ENCODE results near the gene HGFAC. TPM values are rescaled to one million over a fixed set of nuclear protein-coding genes. Genes with fewer than 3 reads are reported as not detected.

HGFAC gene
- total and polyA plus RNA-seq, 2 of the 13 experiments (the other 11 are each of a cell fraction or from before 2014, with no cell fraction given): 8.5 to 63.6 TPM

GRCh38 chr4:3442460-3442958 is 741 bp downstream of the HGFAC start (continued):
- TF ChIP-seq, protein P1, sequence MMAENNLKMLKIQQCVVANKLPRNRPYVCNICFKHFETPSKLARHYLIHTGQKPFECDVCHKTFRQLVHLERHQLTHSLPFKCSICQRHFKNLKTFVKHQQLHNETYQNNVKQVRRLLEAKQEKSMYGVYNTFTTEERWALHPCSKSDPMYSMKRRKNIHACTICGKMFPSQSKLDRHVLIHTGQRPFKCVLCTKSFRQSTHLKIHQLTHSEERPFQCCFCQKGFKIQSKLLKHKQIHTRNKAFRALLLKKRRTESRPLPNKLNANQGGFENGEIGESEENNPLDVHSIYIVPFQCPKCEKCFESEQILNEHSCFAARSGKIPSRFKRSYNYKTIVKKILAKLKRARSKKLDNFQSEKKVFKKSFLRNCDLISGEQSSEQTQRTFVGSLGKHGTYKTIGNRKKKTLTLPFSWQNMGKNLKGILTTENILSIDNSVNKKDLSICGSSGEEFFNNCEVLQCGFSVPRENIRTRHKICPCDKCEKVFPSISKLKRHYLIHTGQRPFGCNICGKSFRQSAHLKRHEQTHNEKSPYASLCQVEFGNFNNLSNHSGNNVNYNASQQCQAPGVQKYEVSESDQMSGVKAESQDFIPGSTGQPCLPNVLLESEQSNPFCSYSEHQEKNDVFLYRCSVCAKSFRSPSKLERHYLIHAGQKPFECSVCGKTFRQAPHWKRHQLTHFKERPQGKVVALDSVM (CRISPR knock-in tag; IDR thresholded peaks at IDR 0.05): no peak
- TF ChIP-seq RORA (CRISPR knock-in tag; IDR thresholded peaks at IDR 0.05) (no peak), TBX2 (CRISPR knock-in tag; IDR thresholded peaks at IDR 0.05; ENCODE audit: borderline replicate concordance) (peak; percentile 99), GZF1 (CRISPR knock-in tag; IDR thresholded peaks at IDR 0.05) (peak; percentile 18; the same call in 1 of the 2 replicates), ZNF20 (CRISPR knock-in tag; IDR thresholded peaks at IDR 0.05) (no peak), ZXDC (CRISPR knock-in tag; IDR thresholded peaks at IDR 0.05) (no peak), RFXANK (CRISPR knock-in tag; IDR thresholded peaks at IDR 0.05) (no peak), NCOA5 (CRISPR knock-in tag; IDR thresholded peaks at IDR 0.05) (no peak), ONECUT2 (CRISPR knock-in tag; IDR thresholded peaks at IDR 0.05) (no peak), ZNF576 (CRISPR knock-in tag; IDR thresholded peaks at IDR 0.05) (no peak), ZSCAN20 (CRISPR knock-in tag; IDR thresholded peaks at IDR 0.05; ENCODE audit: borderline replicate concordance) (no peak), HMG20A (CRISPR knock-in tag; IDR thresholded peaks at IDR 0.05; ENCODE audit: borderline replicate concordance) (peak; percentile 51; the same call in 1 of the 2 replicates), SAP130 (CRISPR knock-in tag; IDR thresholded peaks at IDR 0.05; ENCODE audit: low read depth) (peak; percentile 15; the same call in 1 of the 2 replicates), KDM3A (CRISPR knock-in tag; IDR thresholded peaks at IDR 0.05; ENCODE audit: low read depth) (no peak), ZFY (CRISPR knock-in tag; IDR thresholded peaks at IDR 0.05) (peak; percentile 73), ZNF496 (CRISPR knock-in tag; IDR thresholded peaks at IDR 0.05; ENCODE audit: insufficient replicate concordance) (no peak), ZNF205 (CRISPR knock-in tag; IDR thresholded peaks at IDR 0.05) (no peak), ZBTB46 (CRISPR knock-in tag; IDR thresholded peaks at IDR 0.05; ENCODE audit: borderline replicate concordance) (no peak), MYPOP (CRISPR knock-in tag; IDR thresholded peaks at IDR 0.05) (no peak), SMYD3 (CRISPR knock-in tag; IDR thresholded peaks at IDR 0.05) (no peak), U2AF2 (IDR thresholded peaks at IDR 0.05; ENCODE audit: low read depth, low read length) (no peak)
- TF ChIP-seq, protein P2, sequence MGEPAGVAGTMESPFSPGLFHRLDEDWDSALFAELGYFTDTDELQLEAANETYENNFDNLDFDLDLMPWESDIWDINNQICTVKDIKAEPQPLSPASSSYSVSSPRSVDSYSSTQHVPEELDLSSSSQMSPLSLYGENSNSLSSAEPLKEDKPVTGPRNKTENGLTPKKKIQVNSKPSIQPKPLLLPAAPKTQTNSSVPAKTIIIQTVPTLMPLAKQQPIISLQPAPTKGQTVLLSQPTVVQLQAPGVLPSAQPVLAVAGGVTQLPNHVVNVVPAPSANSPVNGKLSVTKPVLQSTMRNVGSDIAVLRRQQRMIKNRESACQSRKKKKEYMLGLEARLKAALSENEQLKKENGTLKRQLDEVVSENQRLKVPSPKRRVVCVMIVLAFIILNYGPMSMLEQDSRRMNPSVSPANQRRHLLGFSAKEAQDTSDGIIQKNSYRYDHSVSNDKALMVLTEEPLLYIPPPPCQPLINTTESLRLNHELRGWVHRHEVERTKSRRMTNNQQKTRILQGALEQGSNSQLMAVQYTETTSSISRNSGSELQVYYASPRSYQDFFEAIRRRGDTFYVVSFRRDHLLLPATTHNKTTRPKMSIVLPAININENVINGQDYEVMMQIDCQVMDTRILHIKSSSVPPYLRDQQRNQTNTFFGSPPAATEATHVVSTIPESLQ (CRISPR knock-in tag; conservative IDR thresholded peaks at IDR 0.05): no peak

Measured in HepG2 (cell line).